ENCODE data around the gene CHD2.

The CHD2 gene

GRCh38 chr15:93073465-93073952 is 173.4 kb downstream of the CHD2 start:
- TF ChIP-seq ISL1 (CRISPR knock-in tag; IDR thresholded peaks at IDR 0.05), result no peak
- TF ChIP-seq ZFP3 (CRISPR knock-in tag; IDR thresholded peaks at IDR 0.05), result no peak
- no peak for TF ChIP-seq ZNF8 (CRISPR knock-in tag; IDR thresholded peaks at IDR 0.05)
- TF ChIP-seq RARB (CRISPR knock-in tag; IDR thresholded peaks at IDR 0.05), result no peak
- no peak for TF ChIP-seq TSHZ2 (CRISPR knock-in tag; IDR thresholded peaks at IDR 0.05)
- TF ChIP-seq PATZ1 (CRISPR knock-in tag; IDR thresholded peaks at IDR 0.05; ENCODE audit: borderline replicate concordance), result no peak
- TF ChIP-seq ZFP30 (CRISPR knock-in tag; IDR thresholded peaks at IDR 0.05), result no peak
- no peak for TF ChIP-seq SNAI2 (CRISPR knock-in tag; IDR thresholded peaks at IDR 0.05)
- TF ChIP-seq GLIS3 (CRISPR knock-in tag; IDR thresholded peaks at IDR 0.05), result no peak
- no peak for TF ChIP-seq PPARA (CRISPR knock-in tag; IDR thresholded peaks at IDR 0.05; ENCODE audit: borderline replicate concordance)
- TF ChIP-seq CSDC2 (CRISPR knock-in tag; IDR thresholded peaks at IDR 0.05), result no peak
- TF ChIP-seq, protein P1, sequence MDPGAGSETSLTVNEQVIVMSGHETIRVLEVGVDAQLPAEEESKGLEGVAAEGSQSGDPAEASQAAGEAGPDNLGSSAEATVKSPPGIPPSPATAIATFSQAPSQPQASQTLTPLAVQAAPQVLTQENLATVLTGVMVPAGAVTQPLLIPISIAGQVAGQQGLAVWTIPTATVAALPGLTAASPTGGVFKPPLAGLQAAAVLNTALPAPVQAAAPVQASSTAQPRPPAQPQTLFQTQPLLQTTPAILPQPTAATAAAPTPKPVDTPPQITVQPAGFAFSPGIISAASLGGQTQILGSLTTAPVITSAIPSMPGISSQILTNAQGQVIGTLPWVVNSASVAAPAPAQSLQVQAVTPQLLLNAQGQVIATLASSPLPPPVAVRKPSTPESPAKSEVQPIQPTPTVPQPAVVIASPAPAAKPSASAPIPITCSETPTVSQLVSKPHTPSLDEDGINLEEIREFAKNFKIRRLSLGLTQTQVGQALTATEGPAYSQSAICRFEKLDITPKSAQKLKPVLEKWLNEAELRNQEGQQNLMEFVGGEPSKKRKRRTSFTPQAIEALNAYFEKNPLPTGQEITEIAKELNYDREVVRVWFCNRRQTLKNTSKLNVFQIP (CRISPR knock-in tag; IDR thresholded peaks at IDR 0.05; ENCODE audit: borderline replicate concordance, low read depth), result no peak
- TF ChIP-seq ZNF70 (CRISPR knock-in tag; IDR thresholded peaks at IDR 0.05), result no peak
- TF ChIP-seq TOX (CRISPR knock-in tag; IDR thresholded peaks at IDR 0.05; ENCODE audit: borderline replicate concordance), result no peak
- ATAC-seq, result no peak; the same call in 2 of the 3 replicates

DNA sequence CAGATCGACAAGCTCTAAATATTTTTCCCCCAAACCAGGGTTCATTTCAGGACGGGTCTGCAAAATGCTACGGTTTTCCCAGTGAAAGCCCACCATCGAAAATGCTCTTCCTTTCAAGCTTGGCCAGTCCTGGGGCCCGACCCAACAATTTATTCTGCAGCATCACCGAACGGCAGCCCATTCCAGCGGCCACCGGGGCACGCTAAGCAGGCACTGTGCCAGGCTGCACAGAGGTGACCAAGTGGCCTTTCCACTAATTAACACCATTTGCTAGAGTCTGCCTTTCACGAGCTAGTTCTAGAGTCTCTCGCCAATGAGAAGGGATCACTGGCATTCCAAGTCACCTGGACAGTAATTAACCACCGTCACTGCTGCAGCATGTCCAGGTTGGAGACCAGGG is 174.5 kb downstream of the CHD2 start:
- ATAC-seq, result no peak
- TF ChIP-seq ZNF70 (CRISPR knock-in tag; IDR thresholded peaks at IDR 0.05) (no peak), ZNF8 (CRISPR knock-in tag; IDR thresholded peaks at IDR 0.05) (no peak), PATZ1 (CRISPR knock-in tag; IDR thresholded peaks at IDR 0.05; ENCODE audit: borderline replicate concordance) (no peak), TCF4 (CRISPR knock-in tag; IDR thresholded peaks at IDR 0.05; ENCODE audit: borderline replicate concordance) (no peak), ESRRG (CRISPR knock-in tag; IDR thresholded peaks at IDR 0.05) (no peak), ISL1 (CRISPR knock-in tag; IDR thresholded peaks at IDR 0.05) (no peak)
- TF ChIP-seq, protein P1 (CRISPR knock-in tag; IDR thresholded peaks at IDR 0.05; ENCODE audit: borderline replicate concordance, low read depth), result no peak
- TF ChIP-seq, protein P2, sequence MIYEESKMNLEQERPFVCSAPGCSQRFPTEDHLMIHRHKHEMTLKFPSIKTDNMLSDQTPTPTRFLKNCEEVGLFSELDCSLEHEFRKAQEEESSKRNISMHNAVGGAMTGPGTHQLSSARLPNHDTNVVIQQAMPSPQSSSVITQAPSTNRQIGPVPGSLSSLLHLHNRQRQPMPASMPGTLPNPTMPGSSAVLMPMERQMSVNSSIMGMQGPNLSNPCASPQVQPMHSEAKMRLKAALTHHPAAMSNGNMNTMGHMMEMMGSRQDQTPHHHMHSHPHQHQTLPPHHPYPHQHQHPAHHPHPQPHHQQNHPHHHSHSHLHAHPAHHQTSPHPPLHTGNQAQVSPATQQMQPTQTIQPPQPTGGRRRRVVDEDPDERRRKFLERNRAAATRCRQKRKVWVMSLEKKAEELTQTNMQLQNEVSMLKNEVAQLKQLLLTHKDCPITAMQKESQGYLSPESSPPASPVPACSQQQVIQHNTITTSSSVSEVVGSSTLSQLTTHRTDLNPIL (CRISPR knock-in tag; IDR thresholded peaks at IDR 0.05; ENCODE audit: low read depth), result no peak

- ATAC-seq, result no peak
- TF ChIP-seq RARB (CRISPR knock-in tag; IDR thresholded peaks at IDR 0.05), result no peak
- TF ChIP-seq PATZ1 (CRISPR knock-in tag; IDR thresholded peaks at IDR 0.05; ENCODE audit: borderline replicate concordance), result no peak
- no peak for TF ChIP-seq ARNTL (CRISPR knock-in tag; IDR thresholded peaks at IDR 0.05; ENCODE audit: borderline replicate concordance, low read depth)
- TF ChIP-seq ZC3H10 (CRISPR knock-in tag; IDR thresholded peaks at IDR 0.05), result no peak
- TF ChIP-seq ISL1 (CRISPR knock-in tag; IDR thresholded peaks at IDR 0.05), result no peak
- TF ChIP-seq ZNF8 (CRISPR knock-in tag; IDR thresholded peaks at IDR 0.05), result no peak
- TF ChIP-seq TOX (CRISPR knock-in tag; IDR thresholded peaks at IDR 0.05; ENCODE audit: borderline replicate concordance), result no peak
These were observed 176.1 kb downstream of the CHD2 start for GRCh38 chr15:93076217-93076616.
